Activated B cell treated with CpG ODN at 0.5 μM for 24 hours (primary cell): ENCODE results near the gene KCTD7. TPM values are rescaled to one million over a fixed set of nuclear protein-coding genes. Genes with fewer than 3 reads are reported as not detected.
"Not testable (repeated sequence)": the region's sequence is repeated elsewhere in the genome, so short reads cannot be mapped to it uniquely, and the experiment has no call there.

Experiments
- ATAC-seq: fragments of 200-7000 bp; cut with Tn5 transposase; one replicate; pipeline ENCODE4 v1.10.0; 2021; ENCODE audit warnings: low read depth, mild to moderate bottlenecking, moderate library complexity
- CTCF ChIA-PET: fragments of 350-600 bp; sonication (Branson Sonifier 250); formaldehyde crosslinking; loops from one replicate; lab custom pipeline; 2021; ENCODE audit warnings: antibody characterized with exemption; lab: Charles Lee
- POLR2A ChIA-PET: fragments of 350-600 bp; sonication (Branson Sonifier 250); formaldehyde crosslinking; loops from one replicate; lab custom pipeline; 2021; ENCODE audit warnings: antibody characterized with exemption; lab: Charles Lee
- DNase-seq: peaks from one replicate; pipeline ENCODE4 v3.0.0; 2022
- H3K27ac Mint-ChIP-seq: one replicate; pipeline ENCODE4 v1.8.0; 2020; ENCODE audit warnings: mixed read lengths
- H3K27me3 Mint-ChIP-seq: one replicate; pipeline ENCODE4 v1.8.0; 2021; ENCODE audit warnings: mixed read lengths
- H3K36me3 Mint-ChIP-seq: one replicate; pipeline ENCODE4 v1.8.0; 2021; ENCODE audit warnings: low read depth, mixed read lengths
- H3K4me1 Mint-ChIP-seq: one replicate; pipeline ENCODE4 v1.8.0; 2021; ENCODE audit warnings: mixed read lengths
- H3K4me3 Mint-ChIP-seq: one replicate; pipeline ENCODE4 v1.8.0; 2020; ENCODE audit warnings: mild to moderate bottlenecking, mixed read lengths
- H3K9me3 Mint-ChIP-seq: one replicate; pipeline ENCODE4 v1.8.0; 2020; ENCODE audit warnings: mixed read lengths
- intact Hi-C: fragments of 100-400 bp; cut with micrococcal nuclease; formaldehyde crosslinking; loops from one replicate; pipeline ENCODE4 v1.15.1; 2024
- total RNA-seq: library from RNA; stranded (reverse); gene quantifications from 2 replicates; pipeline ENCODE4 v1.2.3, GENCODE V29; 2022
- TF ChIP-seq, protein P1 (sequence below): fragments of 200-600 bp; IDR thresholded peaks from one replicate; pipeline ENCODE4 v1.8.0; 2022; ENCODE audit warnings: antibody characterized with exemption, mild to moderate bottlenecking

KCTD7 gene
- total RNA-seq, 1 donor from 2014 or later = 13.2 TPM

DNA sequence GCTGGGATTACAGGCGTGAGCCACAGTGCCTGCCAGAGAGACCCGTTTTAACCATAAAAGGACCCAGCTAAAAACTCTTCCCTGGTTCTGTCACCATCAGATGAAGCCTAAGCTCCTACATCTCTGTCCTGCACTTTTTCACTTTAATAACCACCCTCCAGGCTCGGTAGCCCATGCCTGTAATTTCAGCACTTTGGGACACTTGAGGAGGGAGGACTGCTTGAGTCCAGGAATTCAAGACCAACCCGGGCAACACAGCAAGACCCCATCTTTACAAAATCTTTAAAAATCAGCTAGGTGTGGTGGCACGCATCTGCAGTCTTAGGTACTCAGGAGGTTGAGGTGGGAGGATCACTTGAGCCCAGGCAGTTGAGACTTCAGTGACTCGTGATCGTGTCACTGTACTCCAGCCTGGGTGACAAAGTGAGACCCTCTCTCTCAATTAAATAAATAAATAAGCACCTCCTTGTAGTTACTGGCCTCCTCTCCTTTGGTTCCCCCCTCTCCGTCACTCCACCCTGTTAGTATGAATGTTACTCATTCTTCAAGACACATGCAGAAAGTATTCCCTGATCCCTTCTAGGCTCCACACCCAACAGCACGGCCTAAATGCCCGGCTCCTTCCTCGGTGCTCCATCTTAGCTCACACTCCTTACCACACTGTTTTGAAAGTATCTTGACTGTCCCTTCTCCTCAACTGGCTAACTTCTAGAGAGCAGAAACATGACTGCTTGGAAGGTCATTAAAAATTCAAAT is 38.2 kb upstream of the KCTD7 start:
- H3K9me3 Mint-ChIP-seq, H3K27me3 Mint-ChIP-seq, CTCF ChIA-PET, ATAC-seq, DNase-seq: not testable (repeated sequence)
- H3K36me3 Mint-ChIP-seq = peaks cover 22% of the 10 kb centered on the region
- POLR2A ChIA-PET = interaction anchor here (1.2 kb wide), 1 partner anchor 39 kb away, joined by 9 read pairs; the partner anchor contains the start of gene KCTD7
- peak overlapping the region; percentile 30 for H3K27ac Mint-ChIP-seq
- intact Hi-C loops = loop anchor here (10.0 kb wide), 1 partner anchor 404 kb away; the partner anchor contains the start of genes SBDS and TYW1
- peaks cover 61% of the 10 kb centered on the region for H3K4me1 Mint-ChIP-seq
- peak overlapping the region; percentile 98 for H3K4me3 Mint-ChIP-seq

DNA sequence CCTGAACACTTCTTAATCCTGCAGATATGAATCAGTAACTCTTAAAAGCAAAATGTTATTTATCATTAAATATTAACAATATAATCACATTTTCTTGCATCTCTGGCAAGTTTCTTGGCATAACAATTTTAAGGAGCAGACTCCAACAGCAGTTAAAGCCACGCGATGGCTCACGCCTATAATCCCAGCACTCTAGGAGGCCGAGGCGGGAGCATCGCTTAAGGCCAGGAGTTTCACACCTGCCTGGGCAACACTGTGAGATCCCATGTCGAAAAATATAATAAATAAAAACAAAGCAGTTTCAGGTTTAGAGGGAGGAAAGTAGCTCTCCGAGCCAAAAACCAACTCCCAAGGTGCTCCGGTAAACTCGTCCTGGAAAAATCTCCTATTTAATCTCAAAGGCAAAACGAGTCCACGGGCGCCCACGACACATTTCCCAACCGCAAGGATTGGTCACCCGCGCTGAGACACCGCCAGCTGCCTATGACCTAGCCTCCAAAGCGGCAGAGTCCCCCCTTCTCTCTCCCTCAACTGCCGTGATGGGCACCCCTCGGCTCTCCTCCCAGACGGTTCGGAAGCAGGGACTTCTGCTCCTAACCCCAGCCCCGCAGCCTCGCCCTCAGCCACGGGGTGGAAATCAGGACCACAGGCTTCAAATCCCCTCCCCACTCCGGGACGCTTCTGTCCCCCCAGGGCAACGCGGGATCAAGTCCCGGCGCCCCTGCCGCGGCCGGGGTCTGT is 37.5 kb upstream of the KCTD7 start:
- Mint-ChIP-seq H3K4me1 (peaks cover 56% of the 10 kb centered on the region), H3K36me3 (peaks cover 22% of the 10 kb centered on the region), H3K27ac (peak overlapping the region; percentile 91), H3K4me3 (peak overlapping the region; percentile 98)
- CTCF ChIA-PET, ATAC-seq, H3K9me3 Mint-ChIP-seq, H3K27me3 Mint-ChIP-seq, DNase-seq: not testable (repeated sequence)
- intact Hi-C loops = loop anchor here (10.0 kb wide), 1 partner anchor 404 kb away; the partner anchor contains the start of genes SBDS and TYW1
- POLR2A ChIA-PET = interaction anchor here (0.7 to 1.5 kb wide), 2 partner anchors 37 to 132 kb away, joined by 3 to 6 read pairs; partner anchors contain the start of gene KCTD7

DNA sequence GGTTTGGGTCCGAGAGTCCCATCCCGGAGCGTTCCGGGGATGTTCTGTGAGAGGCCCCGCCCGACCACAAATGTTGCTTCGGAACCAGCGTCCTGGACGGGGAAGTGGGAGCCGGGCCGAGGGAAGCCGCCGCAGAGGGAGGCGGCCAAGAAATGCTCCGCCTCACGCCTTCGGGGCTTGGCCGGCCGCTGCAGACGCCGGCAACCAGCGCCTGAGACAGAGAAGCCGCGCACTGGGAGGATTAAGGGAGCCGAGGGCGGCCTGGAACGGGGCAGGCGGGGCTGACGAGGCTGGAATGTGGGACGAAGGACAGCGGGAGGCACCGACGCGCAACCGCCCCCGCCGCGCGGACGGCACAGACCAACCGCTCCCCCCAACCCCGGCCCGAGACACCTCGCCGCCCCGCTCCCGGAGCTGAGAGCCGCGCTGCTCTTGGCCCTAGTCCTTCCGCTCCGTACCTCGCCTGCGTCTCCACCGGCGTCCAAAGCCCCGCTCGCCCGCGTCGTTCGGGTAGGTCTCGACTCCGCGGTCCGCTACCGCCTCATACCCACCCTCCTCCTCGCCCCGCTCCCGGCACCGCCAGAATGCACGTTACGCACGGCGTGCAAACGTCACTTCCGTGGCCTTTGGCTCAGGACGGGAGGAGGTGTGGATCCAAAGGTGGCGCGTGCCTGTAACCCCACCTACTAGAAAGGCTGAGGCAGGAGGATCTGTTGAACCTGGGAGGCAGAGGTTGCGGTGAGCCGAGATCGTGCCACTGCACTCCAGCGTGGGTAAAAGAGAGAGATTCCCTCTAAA is 36.7 kb upstream of the KCTD7 start:
- H3K9me3 Mint-ChIP-seq = no peaks in the 10 kb centered on the region
- ATAC-seq (peak; percentile 98), DNase-seq (peak; percentile 80)
- H3K4me1 Mint-ChIP-seq = peaks cover 52% of the 10 kb centered on the region
- peaks cover 16% of the 10 kb centered on the region for H3K36me3 Mint-ChIP-seq
- H3K27me3 Mint-ChIP-seq = no peaks in the 10 kb centered on the region
- ChIA-PET POLR2A (interaction anchor here (0.7 to 1.5 kb wide), 7 partner anchors 36 to 405 kb away, joined by 3 to 7 read pairs (median 4); partner anchors contain the start of genes KCTD7, RABGEF1 and TYW1), CTCF (no interaction called here)
- intact Hi-C loops = loop anchor here (1.0 to 10.0 kb wide), 8 partner anchors 36 to 842 kb away; partner anchors contain the start of genes KCTD7, RABGEF1, SBDS and TMEM248
- peak overlapping the region; percentile 98 for H3K4me3 Mint-ChIP-seq
- H3K27ac Mint-ChIP-seq = peak overlapping the region; percentile 91
- TF ChIP-seq, protein P1, sequence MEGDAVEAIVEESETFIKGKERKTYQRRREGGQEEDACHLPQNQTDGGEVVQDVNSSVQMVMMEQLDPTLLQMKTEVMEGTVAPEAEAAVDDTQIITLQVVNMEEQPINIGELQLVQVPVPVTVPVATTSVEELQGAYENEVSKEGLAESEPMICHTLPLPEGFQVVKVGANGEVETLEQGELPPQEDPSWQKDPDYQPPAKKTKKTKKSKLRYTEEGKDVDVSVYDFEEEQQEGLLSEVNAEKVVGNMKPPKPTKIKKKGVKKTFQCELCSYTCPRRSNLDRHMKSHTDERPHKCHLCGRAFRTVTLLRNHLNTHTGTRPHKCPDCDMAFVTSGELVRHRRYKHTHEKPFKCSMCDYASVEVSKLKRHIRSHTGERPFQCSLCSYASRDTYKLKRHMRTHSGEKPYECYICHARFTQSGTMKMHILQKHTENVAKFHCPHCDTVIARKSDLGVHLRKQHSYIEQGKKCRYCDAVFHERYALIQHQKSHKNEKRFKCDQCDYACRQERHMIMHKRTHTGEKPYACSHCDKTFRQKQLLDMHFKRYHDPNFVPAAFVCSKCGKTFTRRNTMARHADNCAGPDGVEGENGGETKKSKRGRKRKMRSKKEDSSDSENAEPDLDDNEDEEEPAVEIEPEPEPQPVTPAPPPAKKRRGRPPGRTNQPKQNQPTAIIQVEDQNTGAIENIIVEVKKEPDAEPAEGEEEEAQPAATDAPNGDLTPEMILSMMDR = no peak

DNA sequence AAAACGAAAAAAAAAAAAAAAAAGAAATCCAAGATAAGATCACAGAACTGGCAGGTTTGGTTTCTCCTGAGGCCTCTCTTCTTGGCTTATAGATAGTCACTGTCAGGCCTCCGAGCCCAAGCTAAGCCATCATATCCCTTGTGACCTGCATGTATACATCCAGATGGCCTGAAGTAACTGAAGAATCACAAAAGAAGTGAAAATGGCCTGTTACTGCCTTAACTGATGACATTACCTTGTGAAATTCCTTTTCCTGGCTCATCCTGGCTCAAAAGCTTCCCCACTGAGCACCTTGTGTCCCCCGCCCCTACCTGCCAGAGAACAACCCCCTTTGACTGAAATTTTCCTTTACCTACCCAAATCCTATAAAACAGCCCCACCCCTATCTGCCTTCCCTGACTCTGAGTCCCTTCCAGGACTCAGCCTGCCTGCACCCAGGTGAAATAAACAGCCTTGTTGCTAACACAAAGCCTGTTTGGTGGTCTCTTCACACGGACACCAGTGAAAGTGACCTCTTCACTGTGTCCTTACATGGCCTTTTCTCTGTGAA is 36.0 kb upstream of the KCTD7 start:
- Mint-ChIP-seq H3K4me3 (peak overlapping the region; percentile 98), H3K36me3 (peaks cover 12% of the 10 kb centered on the region), H3K27ac (peak overlapping the region; percentile 91), H3K4me1 (peaks cover 48% of the 10 kb centered on the region)
- H3K9me3 Mint-ChIP-seq, DNase-seq, H3K27me3 Mint-ChIP-seq, CTCF ChIA-PET: not testable (repeated sequence)
- peak; percentile 6 for ATAC-seq
- intact Hi-C loops = loop anchor here (1.0 to 10.0 kb wide), 8 partner anchors 36 to 842 kb away; partner anchors contain the start of genes KCTD7, RABGEF1, SBDS and TMEM248
- POLR2A ChIA-PET = interaction anchor here (0.7 to 1.5 kb wide), 6 partner anchors 36 to 404 kb away, joined by 3 to 7 read pairs (median 4); partner anchors contain the start of genes KCTD7, RABGEF1 and TYW1

DNA sequence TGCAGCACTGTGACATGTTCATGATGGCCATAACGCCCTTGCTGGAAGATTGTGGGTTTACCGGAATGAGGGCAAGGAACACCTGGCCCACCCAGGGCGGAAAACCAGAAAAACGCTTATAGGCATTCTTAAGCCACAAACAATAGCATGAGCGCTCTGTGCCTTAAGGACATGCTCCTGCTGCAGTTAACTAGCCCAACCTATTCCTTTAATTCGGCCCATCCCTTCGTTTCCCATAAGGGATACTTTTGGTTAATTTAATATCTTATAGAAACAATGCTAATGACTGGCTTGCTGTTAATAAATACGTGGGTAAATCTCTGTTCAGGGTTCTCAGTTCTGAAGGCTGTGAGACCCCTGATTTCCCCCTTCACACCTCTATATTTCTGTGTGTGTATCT is 34.6 kb upstream of the KCTD7 start:
- POLR2A ChIA-PET, CTCF ChIA-PET, ATAC-seq, H3K9me3 Mint-ChIP-seq, H3K27me3 Mint-ChIP-seq, DNase-seq, H3K36me3 Mint-ChIP-seq: not testable (repeated sequence)
- intact Hi-C loops = loop anchor here (10.0 kb wide), 1 partner anchor 401 kb away; the partner anchor contains the start of genes SBDS and TYW1
- peak overlapping the region; percentile 50 for H3K27ac Mint-ChIP-seq
- peaks cover 35% of the 10 kb centered on the region for H3K4me1 Mint-ChIP-seq
- peak overlapping the region; percentile 7 for H3K4me3 Mint-ChIP-seq

DNA sequence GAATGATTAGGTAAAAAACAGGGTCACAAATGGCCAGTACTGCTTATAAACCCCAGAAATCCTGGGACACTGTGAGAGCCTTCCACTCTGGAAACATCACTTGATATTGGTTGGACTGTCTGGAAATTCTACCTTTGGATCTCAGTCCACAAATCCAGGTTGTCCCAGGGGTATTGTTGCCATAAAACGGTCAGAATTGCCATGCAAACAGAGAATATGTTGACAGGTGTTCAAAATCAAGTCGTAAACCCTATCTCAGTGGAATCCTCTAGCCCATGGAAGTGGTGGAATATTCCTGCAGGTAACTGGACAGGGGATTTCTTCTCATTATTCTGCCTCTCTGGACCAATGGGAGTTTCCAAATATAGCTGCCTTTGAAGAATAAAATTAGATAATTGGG is 31.2 kb upstream of the KCTD7 start:
- POLR2A ChIA-PET = no interaction called here
- Mint-ChIP-seq H3K4me3 (no peak overlapping the region), H3K36me3 (no peaks in the 10 kb centered on the region), H3K4me1 (peaks cover 9% of the 10 kb centered on the region), H3K27ac (no peak overlapping the region), H3K9me3 (no peaks in the 10 kb centered on the region), H3K27me3 (no peaks in the 10 kb centered on the region)
- CTCF ChIA-PET = no interaction called here
- intact Hi-C loops = loop anchor here (10.0 kb wide), 1 partner anchor 397 kb away; the partner anchor contains the start of genes SBDS and TYW1
- ATAC-seq (no peak), DNase-seq (no peak)
- TF ChIP-seq, protein P1 = no peak
